Measurements from ENCODE around the gene CT45A5. TPM values are rescaled to one million over a fixed set of nuclear protein-coding genes. Genes with fewer than 3 reads are reported as not detected.
"Not testable (repeated sequence)": the region's sequence is repeated elsewhere in the genome, so short reads cannot be mapped to it uniquely, and the experiment has no call there.

CT45A5 gene
- total and polyA plus RNA-seq, 2 experiments from 2014 or later: not detected

DNA sequence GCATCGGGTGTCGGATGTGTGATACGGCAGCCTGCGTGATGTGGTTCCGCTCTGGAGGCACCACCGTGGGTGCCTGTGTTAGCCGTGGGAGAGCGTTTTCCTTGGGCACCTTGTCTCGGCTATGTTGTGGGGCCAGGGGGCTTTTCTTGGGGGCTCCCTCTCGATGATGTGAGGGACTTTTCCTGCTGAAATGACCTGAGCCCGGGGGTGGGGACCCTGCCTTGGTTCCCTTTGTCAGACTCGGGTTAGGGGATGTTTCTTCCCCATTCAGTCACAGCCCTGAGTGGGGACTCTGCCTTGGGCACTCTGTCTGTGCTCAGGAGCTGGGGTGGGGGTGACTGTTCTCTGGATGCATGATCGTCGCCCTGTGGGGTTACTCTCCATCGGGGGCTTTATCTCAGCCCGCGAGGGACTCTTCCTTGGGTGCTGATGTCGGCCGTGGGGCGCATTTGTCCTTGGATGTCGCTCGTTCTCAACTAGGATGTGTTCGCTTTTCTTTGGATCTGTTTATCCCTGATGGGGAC lies 44.0 kb downstream of the CT45A5 start:
- no peaks in the 10 kb centered on the region for H3K4me1 ChIP-seq (ENCODE audit: insufficient read depth)
- H3K27ac ChIP-seq: no peak overlapping the region
- H3K4me2 ChIP-seq (ENCODE audit: unreplicated experiment): no peak overlapping the region
- no peaks in the 10 kb centered on the region for H3K36me3 ChIP-seq (ENCODE audit: low read depth)
- in situ Hi-C loops (cut with MboI): no loop called here
- no peak overlapping the region for H3K4me3 ChIP-seq
- H3K27me3 ChIP-seq (replicated peaks; ENCODE audit: insufficient read depth): no peaks in the 10 kb centered on the region
- no peaks in the 10 kb centered on the region for H3F3A ChIP-seq (ENCODE audit: insufficient read depth)
- H3K9me3 ChIP-seq (ENCODE audit: low read depth): no peaks in the 10 kb centered on the region
- no peak overlapping the region for H3K9ac ChIP-seq
- DNase-seq: no peak
- no peaks in the 10 kb centered on the region for H3K9me2 ChIP-seq (ENCODE audit: insufficient read depth)
- H4K20me1 ChIP-seq (ENCODE audit: insufficient read depth): no peaks in the 10 kb centered on the region
- H3K79me2 ChIP-seq (ENCODE audit: insufficient read depth): no peaks in the 10 kb centered on the region
- 47 to 57% methylated on average over 9 to 23 of the region's 23 CpGs for WGBS, 2 experiments (ENCODE audit: low coverage in 1 of 2, low lambda C conversion rate in 2 of 2, missing lambda C conversion rate in 2 of 2)
- no peak overlapping the region for H2AFZ ChIP-seq
- TF ChIP-seq EZH2phosphoT487 (IDR thresholded peaks at IDR 0.05; ENCODE audit: insufficient read depth, low read depth) (no peak), EZH2 (IDR thresholded peaks at IDR 0.05; ENCODE audit: insufficient read depth, poor library complexity, severe bottlenecking) (no peak)

DNA sequence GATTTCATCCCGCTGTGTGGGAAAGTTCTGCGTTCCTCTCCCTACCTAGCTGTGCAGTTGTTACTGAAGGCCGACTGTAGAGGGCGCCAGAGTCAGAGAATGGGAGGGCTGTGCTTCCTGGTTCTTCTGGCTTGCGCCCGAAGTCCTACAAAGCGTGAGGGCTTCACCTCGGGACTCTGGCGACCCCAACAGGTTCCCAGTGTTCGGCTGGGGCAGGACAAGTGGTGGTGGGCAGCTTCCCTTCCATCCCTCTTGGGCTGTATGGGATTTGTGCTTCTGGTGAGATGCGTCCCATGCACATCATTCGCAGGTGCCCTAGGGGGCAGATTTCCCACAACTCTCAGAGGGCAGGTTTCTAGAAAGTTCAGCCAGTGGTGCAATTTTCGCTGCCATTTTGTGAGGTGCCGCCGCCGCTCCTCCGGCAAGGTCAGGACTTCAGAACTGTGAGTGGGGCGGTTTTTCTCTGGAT lies 44.6 kb downstream of the CT45A5 start:
- Histone ChIP-seq H3K4me1 (ENCODE audit: insufficient read depth) (no peaks in the 10 kb centered on the region), H3K4me2 (ENCODE audit: unreplicated experiment) (no peak overlapping the region), H3F3A (ENCODE audit: insufficient read depth) (no peaks in the 10 kb centered on the region), H3K9me2 (ENCODE audit: insufficient read depth) (no peaks in the 10 kb centered on the region), H3K27ac (no peak overlapping the region), H2AFZ (no peak overlapping the region), H3K79me2 (ENCODE audit: insufficient read depth) (no peaks in the 10 kb centered on the region), H3K4me3 (no peak overlapping the region), H3K36me3 (ENCODE audit: low read depth) (no peaks in the 10 kb centered on the region), H3K27me3 (replicated peaks; ENCODE audit: insufficient read depth) (no peaks in the 10 kb centered on the region), H3K9me3 (ENCODE audit: low read depth) (no peaks in the 10 kb centered on the region), H3K9ac (no peak overlapping the region), H4K20me1 (ENCODE audit: insufficient read depth) (no peaks in the 10 kb centered on the region)
- WGBS, 2 experiments (ENCODE audit: low coverage in 1 of 2, low lambda C conversion rate in 2 of 2, missing lambda C conversion rate in 2 of 2): 49 to 50% methylated on average over 15 to 16 of the region's 18 CpGs
- no peak for TF ChIP-seq EZH2phosphoT487 (IDR thresholded peaks at IDR 0.05; ENCODE audit: insufficient read depth, low read depth)
- TF ChIP-seq EZH2 (IDR thresholded peaks at IDR 0.05; ENCODE audit: insufficient read depth, poor library complexity, severe bottlenecking): no peak
- in situ Hi-C loops (cut with MboI): no loop called here
- peak; percentile 12 for DNase-seq

DNA sequence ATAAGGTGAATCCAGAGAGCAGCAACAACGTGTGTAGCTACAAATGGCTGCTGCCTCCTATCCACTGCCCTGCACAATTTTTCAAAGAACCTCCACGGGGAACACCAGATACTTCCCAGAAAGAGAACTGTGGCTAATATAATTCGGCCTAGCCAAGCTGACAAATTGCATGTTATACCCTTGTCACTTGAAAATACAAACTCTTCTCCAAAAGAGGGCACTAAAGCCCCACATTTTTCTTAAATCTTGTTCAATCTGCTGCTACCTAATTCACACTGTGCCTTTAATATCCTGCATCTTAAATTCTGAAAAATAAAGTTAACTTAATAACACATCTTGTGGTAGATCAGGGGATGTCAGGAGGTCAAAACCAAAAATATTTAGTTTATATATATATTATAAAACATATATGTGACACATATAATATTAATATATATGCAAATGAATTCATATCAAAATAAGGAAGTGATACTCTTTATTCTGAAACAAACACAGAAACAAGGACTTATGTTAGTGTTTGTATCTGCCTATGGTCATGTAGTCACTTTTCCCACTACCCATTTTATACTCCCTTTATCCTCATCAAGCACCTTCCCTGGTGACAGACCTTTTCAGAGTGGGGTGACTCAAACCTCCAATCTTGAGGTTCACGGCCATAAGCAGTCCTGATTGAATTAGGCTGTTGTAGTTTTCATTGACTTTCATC lies 47.8 kb downstream of the CT45A5 start:
- H3K4me3 ChIP-seq: no peak overlapping the region
- no peaks in the 10 kb centered on the region for H4K20me1 ChIP-seq (ENCODE audit: insufficient read depth)
- in situ Hi-C loops (cut with MboI): no loop called here
- no peaks in the 10 kb centered on the region for H3K9me3 ChIP-seq (ENCODE audit: low read depth)
- no peaks in the 10 kb centered on the region for H3F3A ChIP-seq (ENCODE audit: insufficient read depth)
- 10 to 24% methylated on average over 4 of the region's 4 CpGs for WGBS, 2 experiments (ENCODE audit: low coverage in 1 of 2, low lambda C conversion rate in 2 of 2, missing lambda C conversion rate in 2 of 2)
- no peak overlapping the region for H2AFZ ChIP-seq
- no peak overlapping the region for H3K9ac ChIP-seq
- no peaks in the 10 kb centered on the region for H3K36me3 ChIP-seq (ENCODE audit: low read depth)
- H3K9me2 ChIP-seq (ENCODE audit: insufficient read depth): no peaks in the 10 kb centered on the region
- H3K27me3 ChIP-seq (replicated peaks; ENCODE audit: insufficient read depth): no peaks in the 10 kb centered on the region
- no peaks in the 10 kb centered on the region for H3K4me1 ChIP-seq (ENCODE audit: insufficient read depth)
- H3K79me2 ChIP-seq (ENCODE audit: insufficient read depth): no peaks in the 10 kb centered on the region
- TF ChIP-seq EZH2 (IDR thresholded peaks at IDR 0.05; ENCODE audit: insufficient read depth, poor library complexity, severe bottlenecking): no peak
- TF ChIP-seq EZH2phosphoT487 (IDR thresholded peaks at IDR 0.05; ENCODE audit: insufficient read depth, low read depth): no peak
- DNase-seq: peak; percentile 3
- H3K27ac ChIP-seq: no peak overlapping the region
- H3K4me2 ChIP-seq (ENCODE audit: unreplicated experiment): no peak overlapping the region

DNA sequence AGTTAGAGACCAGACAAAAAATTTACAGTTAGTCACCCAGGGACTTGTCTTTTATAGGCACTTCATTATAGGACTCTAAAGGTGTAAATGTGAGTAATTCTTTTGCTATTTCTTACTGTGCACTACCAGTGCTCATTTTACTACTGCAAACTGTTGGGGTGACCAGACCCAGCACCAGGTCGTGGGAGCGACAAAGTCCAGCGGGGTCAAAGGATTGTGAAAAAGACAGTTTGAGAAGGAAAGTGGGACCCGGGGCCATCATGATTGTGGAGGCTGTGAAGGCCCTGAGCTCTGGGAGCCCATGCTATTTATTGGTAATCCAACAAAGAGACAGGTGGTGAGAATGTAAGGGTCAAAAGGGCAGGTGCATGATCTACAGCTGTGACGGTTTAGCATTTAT lies 50.6 kb downstream of the CT45A5 start:
- H3K27ac ChIP-seq; H3K4me2 ChIP-seq (ENCODE audit: unreplicated experiment); DNase-seq; H4K20me1 ChIP-seq (ENCODE audit: insufficient read depth); H3K9me2 ChIP-seq (ENCODE audit: insufficient read depth); H3K4me3 ChIP-seq; in situ Hi-C loops (cut with MboI); H3K9ac ChIP-seq; H3K79me2 ChIP-seq (ENCODE audit: insufficient read depth); H3K4me1 ChIP-seq (ENCODE audit: insufficient read depth); H2AFZ ChIP-seq; H3F3A ChIP-seq (ENCODE audit: insufficient read depth); H3K27me3 ChIP-seq (replicated peaks; ENCODE audit: insufficient read depth); H3K9me3 ChIP-seq (ENCODE audit: low read depth); H3K36me3 ChIP-seq (ENCODE audit: low read depth): not testable (repeated sequence)
- 45 to 54% methylated on average over 4 to 5 of the region's 5 CpGs for WGBS, 2 experiments (ENCODE audit: low coverage in 1 of 2, low lambda C conversion rate in 2 of 2, missing lambda C conversion rate in 2 of 2)

Other genes starting within 250 kb of the CT45A5 start
- not detected in 2 replicates for gene CT45A1, start 71.9 kb downstream of the CT45A5 start, total RNA-seq (2014; rRNA removed; shearing (Covaris generic))
- gene CT45A1, start 71.9 kb downstream of the CT45A5 start, polyA plus RNA-seq (2016; fragmentation: Nextera tagmentation; extraction: Ambion mirVana): not detected in 2 replicates
- not detected in 2 replicates for gene CT45A3, start 17.3 kb downstream of the CT45A5 start, total RNA-seq (2014; rRNA removed; shearing (Covaris generic))
- not detected in 2 replicates for gene CT45A3, start 17.3 kb downstream of the CT45A5 start, polyA plus RNA-seq (2016; fragmentation: Nextera tagmentation; extraction: Ambion mirVana)
- gene CT45A6, start 17.3 kb upstream of the CT45A5 start, total RNA-seq (2014; rRNA removed; shearing (Covaris generic)): not detected in 2 replicates
- not detected in 2 replicates for gene CT45A6, start 17.3 kb upstream of the CT45A5 start, polyA plus RNA-seq (2016; fragmentation: Nextera tagmentation; extraction: Ambion mirVana)
- not detected in 2 replicates for gene CT45A2, start 34.5 kb upstream of the CT45A5 start, total RNA-seq (2014; rRNA removed; shearing (Covaris generic))
- not detected in 2 replicates for gene CT45A2, start 34.5 kb upstream of the CT45A5 start, polyA plus RNA-seq (2016; fragmentation: Nextera tagmentation; extraction: Ambion mirVana)
- gene CT45A7, start 51.8 kb upstream of the CT45A5 start, total RNA-seq (2014; rRNA removed; shearing (Covaris generic)): not detected in 2 replicates
- gene CT45A7, start 51.8 kb upstream of the CT45A5 start, polyA plus RNA-seq (2016; fragmentation: Nextera tagmentation; extraction: Ambion mirVana): not detected in 2 replicates
- not detected in 2 replicates for gene CT45A8, start 69.0 kb upstream of the CT45A5 start, total RNA-seq (2014; rRNA removed; shearing (Covaris generic))
- not detected in 2 replicates for gene CT45A8, start 69.0 kb upstream of the CT45A5 start, polyA plus RNA-seq (2016; fragmentation: Nextera tagmentation; extraction: Ambion mirVana)
- not detected in 2 replicates for gene CT45A9, start 86.3 kb upstream of the CT45A5 start, total RNA-seq (2014; rRNA removed; shearing (Covaris generic))
- not detected in 2 replicates for gene CT45A9, start 86.3 kb upstream of the CT45A5 start, polyA plus RNA-seq (2016; fragmentation: Nextera tagmentation; extraction: Ambion mirVana)
- gene CT45A10, start 107.9 kb upstream of the CT45A5 start, total RNA-seq (2014; rRNA removed; shearing (Covaris generic)): not detected in 2 replicates
- gene CT45A10, start 107.9 kb upstream of the CT45A5 start, polyA plus RNA-seq (2016; fragmentation: Nextera tagmentation; extraction: Ambion mirVana): not detected in 2 replicates
- not detected in 2 replicates for gene SAGE1, start 108.2 kb upstream of the CT45A5 start, total RNA-seq (2014; rRNA removed; shearing (Covaris generic))
- gene SAGE1, start 108.2 kb upstream of the CT45A5 start, polyA plus RNA-seq (2016; fragmentation: Nextera tagmentation; extraction: Ambion mirVana): not detected in 2 replicates
- 28.6 and 30.6 TPM in 2 replicates for gene MMGT1, start 188.5 kb upstream of the CT45A5 start, total RNA-seq (2014; rRNA removed; shearing (Covaris generic))
- gene MMGT1, start 188.5 kb upstream of the CT45A5 start, polyA plus RNA-seq (2016; fragmentation: Nextera tagmentation; extraction: Ambion mirVana): 24.7 and 26.3 TPM in 2 replicates
- 24.5 and 27.0 TPM in 2 replicates for gene SLC9A6, start 199.9 kb upstream of the CT45A5 start, total RNA-seq (2014; rRNA removed; shearing (Covaris generic))
- 11.4 and 13.1 TPM in 2 replicates for gene SLC9A6, start 199.9 kb upstream of the CT45A5 start, polyA plus RNA-seq (2016; fragmentation: Nextera tagmentation; extraction: Ambion mirVana)